Daoy (cell line): ENCODE results near the gene IDH3A. TPM values are rescaled to one million over a fixed set of nuclear protein-coding genes. Genes with fewer than 3 reads are reported as not detected.
A peak's percentile ranks its signal among the peaks of the same experiment; 100 is the strongest.

Source experiments
- DNase-seq: peaks from one replicate; pipeline ENCODE4 v3.0.0-alpha.2; 2015; ENCODE audit warnings: low read depth
- total RNA-seq: library from RNA; depleted of rRNA; stranded (reverse); fragments of >200 nt; shearing (Covaris generic); gene quantifications from 2 replicates; pipeline ENCODE4 v1.2.3, GENCODE V29; 2014

The IDH3A gene
- total RNA-seq, 1 experiment from 2014 or later = 74.2 TPM

DNA sequence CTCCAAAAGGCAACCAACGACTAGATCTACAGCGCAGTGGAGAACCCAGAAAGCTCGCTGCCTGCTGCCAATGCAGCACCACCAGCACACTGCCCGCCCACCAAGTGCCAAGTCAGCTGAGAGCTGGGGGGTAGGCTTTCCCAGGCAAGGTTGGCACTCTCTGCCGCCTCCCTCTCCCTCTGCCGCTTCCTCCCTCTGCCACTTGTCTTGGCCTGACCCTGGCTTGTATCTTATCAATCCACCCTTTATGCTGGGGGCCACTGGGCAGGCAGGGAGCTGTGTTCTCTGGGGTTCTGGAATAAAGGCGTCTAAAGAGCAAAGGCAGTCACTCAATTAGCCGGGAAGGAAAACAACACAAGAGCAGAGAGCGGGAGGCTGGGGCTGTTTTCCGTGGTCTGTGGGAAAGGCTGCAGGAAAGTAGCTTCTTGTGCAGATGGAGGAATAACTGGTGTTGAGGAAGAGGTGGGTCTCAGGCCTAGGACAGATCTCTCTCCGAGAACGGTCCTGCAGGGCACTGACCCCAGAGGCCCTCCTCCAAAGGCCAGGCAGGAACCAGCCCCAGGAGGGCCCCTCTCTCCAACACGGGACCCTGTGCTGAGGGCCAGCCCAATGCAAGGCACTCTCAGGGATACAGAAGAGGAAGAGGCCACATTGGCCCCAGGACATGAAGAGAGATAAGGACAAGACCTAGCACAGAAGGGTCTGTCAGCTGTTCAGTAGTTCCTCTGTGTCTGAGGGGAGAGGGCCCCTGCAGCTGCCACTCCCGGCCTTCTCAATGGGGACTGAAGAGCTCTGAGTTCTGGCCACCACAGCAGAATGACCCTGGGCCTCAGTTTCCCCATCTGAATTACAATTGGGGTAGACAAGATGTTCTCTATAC lies 54.4 kb downstream of the IDH3A start:
- no peak for DNase-seq

DNA sequence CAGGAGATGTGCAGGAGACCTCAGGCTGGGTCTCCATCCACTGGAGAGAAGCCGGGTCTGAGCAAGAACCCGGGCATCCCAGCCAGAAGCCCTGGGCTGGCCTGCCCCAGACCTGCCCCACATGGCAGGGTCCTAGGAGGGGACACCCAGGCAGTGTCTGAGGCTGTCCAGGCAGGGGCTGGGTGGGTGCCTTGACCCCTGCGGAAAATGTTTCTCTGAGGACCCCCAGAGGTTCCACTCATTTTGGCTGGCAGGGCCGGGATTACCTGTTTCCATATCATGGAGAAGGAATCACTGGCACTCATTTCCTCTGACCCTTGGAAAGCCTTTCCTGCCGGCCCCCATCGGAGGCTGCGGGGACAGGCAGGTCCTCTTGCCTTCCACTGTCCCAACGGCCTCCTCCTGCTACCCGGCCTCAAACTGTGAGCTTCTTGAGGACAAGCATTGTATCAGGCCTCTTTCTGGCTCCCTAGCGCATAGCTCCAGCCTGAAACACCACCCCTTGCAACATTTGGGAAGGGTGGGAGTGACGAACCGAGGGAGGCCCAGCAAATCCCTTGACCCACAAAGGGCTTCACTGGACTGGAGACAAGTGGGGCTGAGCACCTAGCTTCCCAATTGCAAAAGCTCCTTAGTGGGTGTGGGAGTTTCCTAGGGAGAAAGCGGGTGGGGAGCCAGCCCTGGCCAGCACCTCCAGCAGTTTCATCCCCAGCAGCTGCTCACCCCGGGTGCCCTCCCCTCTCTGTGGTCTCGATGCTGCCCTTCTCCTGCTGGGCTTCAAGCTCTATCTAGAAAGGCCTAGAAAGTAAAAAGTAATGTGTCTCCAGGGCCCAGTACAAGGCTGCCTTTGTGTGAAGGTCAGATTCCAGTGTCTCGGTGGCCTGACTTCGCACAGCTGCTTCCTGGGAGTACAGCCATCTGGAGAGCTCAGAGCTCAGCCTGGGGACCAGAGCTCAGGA lies 55.5 kb downstream of the IDH3A start:
- no peak for DNase-seq

DNA sequence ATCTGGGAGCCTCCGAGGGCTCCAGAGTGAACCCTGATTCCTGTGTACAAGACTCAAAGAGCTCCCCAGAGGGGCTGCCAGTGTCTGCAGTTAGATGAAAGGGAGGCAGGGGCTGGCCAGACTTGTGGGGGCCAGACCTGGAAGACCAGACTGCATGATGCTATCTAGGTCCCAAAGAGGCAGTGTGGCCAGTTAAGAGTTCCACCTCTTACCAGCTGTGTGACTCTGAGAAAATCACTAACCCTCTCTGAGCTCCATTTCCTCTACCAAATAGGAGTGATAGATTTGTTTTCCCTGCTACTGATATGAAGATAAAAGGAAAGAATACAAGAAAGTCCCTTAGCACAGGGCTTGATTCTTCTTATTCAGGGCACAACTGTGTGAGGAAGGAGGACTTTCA lies 56.2 kb downstream of the IDH3A start:
- no peak for DNase-seq

DNA sequence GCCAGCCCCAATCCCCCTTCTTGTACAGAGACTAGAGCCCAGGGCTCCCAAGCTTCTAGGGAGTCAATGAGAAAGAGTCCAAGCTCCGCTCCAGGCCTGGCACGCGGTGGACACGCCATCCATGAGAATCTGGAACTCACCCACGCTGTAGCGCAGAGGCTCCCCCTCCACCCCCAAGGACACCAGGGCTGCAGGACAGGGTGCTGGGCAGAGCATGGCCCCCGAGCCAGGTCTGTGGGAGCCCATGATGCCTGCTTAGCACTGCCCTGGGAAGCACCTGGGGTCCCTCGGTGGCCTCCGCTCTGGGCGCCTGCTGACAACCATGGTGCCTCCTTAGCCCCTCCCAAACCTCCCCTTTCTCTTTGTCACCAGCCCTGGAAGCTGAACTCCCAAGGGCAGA lies 56.7 kb downstream of the IDH3A start:
- no peak for DNase-seq

- DNase-seq = peak; percentile 49
Measured at GRCh38 chr15:78206326-78207109, 57.4 kb downstream of the IDH3A start.

DNA sequence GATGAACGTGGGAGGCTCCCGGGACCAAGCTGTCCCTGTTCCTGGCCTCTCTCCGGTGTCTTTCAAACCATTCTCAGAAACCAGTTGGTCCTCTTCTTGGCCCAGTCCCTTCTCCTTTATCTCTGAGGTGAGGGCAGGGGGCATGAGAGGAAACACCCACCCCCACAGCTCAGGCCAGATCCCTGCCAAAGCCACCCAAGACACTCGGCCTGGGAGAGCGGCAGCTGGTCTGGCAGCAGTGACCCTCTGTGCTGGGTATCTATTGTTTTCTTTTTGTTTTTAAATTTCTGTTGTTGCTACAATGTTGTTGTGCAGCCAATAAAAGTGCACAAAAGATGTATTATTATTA lies 57.9 kb downstream of the IDH3A start:
- DNase-seq = no peak

DNA sequence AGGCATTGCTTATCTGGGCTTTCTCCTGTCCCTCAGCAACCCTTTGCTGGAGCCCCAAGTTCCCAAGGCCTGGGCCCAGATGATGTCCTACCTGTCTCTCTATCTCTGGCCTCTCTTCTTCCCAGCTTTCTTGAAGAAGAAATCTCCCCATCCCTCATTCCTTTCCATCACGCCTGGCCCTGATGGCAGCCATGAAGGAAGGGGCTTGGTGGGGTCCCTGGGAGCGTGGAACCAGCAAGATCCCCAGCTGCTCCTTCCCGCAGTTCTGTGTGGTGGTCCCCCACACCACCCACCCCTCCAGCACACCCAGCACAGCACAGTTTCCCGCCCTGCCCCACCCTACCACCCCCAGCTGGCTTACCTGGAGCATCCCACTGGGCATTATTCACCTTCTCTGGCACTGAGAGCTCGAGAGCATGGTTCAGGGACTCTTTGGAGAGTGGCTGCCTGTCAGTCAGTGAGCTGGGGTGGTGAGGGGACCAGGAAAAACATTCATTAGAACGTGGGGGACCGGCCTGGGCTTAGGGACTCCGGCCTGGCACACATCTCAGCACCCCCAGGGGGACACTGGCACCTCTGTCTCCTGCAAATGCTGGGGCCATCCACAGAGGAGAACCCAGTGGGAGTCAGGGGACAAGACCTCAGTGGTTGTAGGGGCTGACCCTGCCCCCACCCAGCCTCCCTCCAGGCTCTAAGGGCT lies 58.6 kb downstream of the IDH3A start:
- DNase-seq = no peak

DNA sequence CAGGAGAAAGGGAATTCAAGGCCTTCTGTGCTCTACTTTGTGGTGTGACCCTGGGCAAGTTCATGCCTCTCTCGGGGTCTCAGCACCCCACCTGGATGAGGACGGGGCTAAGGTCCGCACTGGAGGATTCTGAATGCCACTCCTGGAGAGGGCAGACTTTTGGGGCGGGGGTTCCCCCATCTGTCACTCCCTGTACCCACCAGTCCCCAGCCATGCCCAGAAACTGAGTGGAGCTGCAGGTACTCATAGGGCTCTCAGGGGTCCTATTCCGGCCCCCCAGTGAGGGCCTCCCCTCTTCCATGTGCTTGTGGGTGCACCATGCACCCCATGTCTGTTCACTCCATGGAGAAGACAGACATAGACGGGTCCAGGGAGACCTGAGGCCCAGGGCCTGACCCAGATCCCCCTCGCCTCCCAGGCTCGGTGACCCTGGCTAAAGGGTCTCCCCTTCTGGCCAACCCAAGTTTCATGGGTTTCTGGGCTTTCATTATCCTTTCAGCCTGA lies 59.2 kb downstream of the IDH3A start:
- DNase-seq = no peak

- DNase-seq = no peak
Measured at GRCh38 chr15:78208887-78209645, 59.9 kb downstream of the IDH3A start.

GRCh38 chr15:78209646-78210348 lies 60.6 kb downstream of the IDH3A start:
- no peak for DNase-seq

DNA sequence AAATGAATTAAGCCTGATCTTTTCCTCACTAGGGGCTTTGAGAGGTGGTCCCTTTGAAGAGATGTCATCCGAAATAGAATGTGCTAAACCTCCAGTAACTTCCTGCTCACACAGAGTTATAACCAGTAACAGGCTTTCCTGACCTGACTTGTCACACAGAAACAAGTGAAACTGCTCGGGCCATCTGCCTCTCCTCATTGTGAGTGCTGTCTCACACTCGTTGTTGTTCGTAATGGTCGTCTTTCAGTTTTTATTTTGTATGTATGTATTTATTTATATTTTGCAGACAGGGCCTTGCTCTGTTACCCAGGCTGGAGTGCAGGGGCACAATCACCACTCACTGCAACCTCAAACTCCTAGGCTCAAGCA lies 61.2 kb downstream of the IDH3A start:
- no peak for DNase-seq

DNA sequence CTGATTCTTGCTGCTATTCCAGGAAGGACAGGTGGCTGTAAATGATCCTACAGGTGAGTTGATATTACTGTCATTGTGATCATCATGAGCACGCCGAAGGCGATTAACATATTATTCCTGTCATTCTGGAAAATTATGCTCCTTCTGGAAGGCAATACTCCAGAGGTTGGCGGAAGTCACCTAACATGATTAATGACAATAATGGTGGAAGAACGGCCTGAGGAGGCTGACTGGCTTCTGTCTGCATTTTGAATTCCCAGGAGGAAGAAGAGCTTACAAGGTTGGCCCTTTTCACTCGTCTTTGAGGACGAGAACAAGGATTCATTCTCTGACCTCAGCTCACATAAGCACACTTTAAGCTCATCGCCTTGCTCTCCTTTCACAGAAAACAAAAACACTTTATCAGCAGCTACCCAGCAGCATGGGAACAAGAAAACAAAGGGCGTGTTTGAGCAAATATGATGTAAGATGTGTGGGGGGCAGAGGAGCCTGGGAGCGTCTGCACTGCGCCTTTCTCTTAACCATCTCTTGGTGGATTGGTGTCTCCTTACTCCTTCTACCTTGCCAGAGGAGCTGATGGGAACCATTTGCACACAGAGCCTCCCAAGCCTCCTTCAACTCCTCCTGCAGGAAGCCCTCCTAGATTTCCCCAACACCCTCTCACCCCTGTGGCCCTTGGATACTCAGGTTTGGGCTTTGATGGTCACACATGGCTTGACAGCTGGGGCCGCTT lies 62.2 kb downstream of the IDH3A start:
- DNase-seq = no peak

- DNase-seq = peak; percentile 38
Measured at GRCh38 chr15:78212008-78212407, 62.8 kb downstream of the IDH3A start.

- DNase-seq = peak; percentile 96
Measured at GRCh38 chr15:78212546-78213424, 63.6 kb downstream of the IDH3A start.

DNA sequence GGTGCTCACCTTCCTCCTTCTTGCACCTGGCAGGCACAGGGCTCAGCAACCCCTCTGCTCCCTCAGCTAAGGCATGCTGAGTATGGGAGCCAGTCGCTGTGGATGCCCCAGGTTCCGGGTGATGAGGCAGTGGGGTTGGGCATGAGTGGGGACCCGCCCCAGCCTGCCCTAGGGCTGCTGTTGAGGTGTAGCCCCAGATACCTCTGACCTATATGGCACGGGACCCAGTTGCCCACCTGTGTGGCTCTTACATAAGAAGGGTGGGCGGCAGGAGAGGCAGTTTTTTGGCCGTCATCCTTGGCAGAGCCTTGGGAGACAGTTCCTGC lies 64.2 kb downstream of the IDH3A start:
- DNase-seq = no peak

- no peak for DNase-seq
Measured at GRCh38 chr15:78213956-78214355, 64.8 kb downstream of the IDH3A start.

GRCh38 chr15:78216276-78217104 lies 67.3 kb downstream of the IDH3A start:
- peak; percentile 85 for DNase-seq
